ENCODE data around the gene IGFBP1.

IGFBP1 gene

DNA sequence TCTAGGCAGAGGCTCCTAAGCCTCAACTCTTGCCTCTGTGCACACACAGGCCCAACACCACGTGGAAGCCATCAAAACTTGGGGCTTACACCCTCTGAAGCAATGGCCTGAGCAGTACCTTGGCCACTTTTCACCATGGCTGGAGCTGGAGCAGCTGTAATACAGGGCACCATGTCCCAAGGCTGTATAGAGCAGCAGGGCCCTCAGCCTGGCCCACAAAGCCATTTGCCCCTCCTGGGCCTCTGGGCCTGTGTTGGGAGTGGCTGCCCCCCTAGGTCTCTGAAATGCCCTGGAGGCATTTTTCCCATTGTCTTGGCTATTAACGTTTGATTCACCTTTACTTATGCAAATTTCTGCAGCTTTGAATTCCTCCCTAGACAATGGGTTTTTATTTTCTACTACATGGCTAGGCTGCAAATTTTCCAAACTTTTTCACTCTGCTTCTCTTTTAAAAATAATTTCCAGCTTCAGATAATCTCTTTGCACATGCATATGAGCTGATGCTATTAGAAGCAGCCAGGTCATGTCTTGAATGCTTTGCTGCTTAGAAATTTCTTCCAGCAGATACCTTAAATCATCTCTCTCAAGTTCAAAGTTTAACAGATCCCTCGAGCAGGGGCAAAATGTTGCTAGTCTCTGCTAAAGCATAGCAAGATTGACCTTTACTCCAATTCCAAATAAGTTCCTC is 9.7 kb upstream of the IGFBP1 start:
- no peak overlapping the region for H3K27ac ChIP-seq
- TF ChIP-seq ZFX (IDR thresholded peaks at IDR 0.05), result no peak
- TF ChIP-seq, protein P1, sequence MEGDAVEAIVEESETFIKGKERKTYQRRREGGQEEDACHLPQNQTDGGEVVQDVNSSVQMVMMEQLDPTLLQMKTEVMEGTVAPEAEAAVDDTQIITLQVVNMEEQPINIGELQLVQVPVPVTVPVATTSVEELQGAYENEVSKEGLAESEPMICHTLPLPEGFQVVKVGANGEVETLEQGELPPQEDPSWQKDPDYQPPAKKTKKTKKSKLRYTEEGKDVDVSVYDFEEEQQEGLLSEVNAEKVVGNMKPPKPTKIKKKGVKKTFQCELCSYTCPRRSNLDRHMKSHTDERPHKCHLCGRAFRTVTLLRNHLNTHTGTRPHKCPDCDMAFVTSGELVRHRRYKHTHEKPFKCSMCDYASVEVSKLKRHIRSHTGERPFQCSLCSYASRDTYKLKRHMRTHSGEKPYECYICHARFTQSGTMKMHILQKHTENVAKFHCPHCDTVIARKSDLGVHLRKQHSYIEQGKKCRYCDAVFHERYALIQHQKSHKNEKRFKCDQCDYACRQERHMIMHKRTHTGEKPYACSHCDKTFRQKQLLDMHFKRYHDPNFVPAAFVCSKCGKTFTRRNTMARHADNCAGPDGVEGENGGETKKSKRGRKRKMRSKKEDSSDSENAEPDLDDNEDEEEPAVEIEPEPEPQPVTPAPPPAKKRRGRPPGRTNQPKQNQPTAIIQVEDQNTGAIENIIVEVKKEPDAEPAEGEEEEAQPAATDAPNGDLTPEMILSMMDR (conservative IDR thresholded peaks at IDR 0.05), result no peak

DNA sequence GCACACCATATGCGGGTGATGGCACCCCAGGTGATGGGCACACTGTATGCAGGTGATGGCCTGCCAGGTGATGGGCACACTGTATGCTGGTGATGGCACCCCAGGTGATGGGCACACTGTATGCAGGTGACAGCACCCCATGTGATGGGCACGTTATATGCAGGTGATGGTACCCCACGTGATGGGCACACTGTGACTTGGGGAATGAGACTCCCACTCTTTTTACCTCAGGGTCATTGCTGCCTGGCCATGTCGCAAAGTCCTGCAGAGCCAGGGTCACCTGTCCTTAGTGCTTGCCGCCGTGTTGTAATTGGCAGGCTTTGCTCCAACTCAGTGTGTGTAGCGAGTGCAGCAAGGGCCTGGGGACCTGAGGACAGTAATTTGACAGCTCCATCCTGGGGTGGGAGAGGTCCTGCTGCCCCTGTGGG is 7.8 kb upstream of the IGFBP1 start:
- no peak for TF ChIP-seq ZFX (IDR thresholded peaks at IDR 0.05)
- TF ChIP-seq, protein P1 (conservative IDR thresholded peaks at IDR 0.05), result no peak
- H3K27ac ChIP-seq, result no peak overlapping the region

DNA sequence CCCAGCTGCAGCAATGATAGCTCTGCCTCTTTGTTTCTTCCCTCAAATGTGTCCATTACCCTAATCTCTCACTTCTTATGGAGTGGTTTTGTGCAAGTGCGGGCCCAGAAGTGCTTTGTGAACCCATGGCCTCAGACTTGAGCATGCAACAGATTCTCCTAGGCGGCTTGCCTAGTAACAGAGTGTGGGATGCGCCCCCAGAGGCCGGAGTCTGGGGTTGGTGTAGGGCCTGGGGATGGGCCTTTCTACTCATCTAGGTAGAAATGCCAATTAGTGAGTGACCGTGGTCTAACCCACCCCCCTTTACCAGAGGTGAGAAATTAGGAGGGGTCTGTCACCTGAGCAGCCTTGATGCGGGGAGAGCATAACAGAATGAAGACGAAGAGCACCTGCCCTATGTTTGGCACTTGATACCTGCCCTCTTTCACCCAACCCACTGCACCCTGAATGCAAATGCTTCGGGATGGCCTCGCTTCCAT is 7.0 kb upstream of the IGFBP1 start:
- TF ChIP-seq, protein P1 (conservative IDR thresholded peaks at IDR 0.05), result no peak
- TF ChIP-seq ZFX (IDR thresholded peaks at IDR 0.05), result no peak
- H3K27ac ChIP-seq, result no peak overlapping the region

DNA sequence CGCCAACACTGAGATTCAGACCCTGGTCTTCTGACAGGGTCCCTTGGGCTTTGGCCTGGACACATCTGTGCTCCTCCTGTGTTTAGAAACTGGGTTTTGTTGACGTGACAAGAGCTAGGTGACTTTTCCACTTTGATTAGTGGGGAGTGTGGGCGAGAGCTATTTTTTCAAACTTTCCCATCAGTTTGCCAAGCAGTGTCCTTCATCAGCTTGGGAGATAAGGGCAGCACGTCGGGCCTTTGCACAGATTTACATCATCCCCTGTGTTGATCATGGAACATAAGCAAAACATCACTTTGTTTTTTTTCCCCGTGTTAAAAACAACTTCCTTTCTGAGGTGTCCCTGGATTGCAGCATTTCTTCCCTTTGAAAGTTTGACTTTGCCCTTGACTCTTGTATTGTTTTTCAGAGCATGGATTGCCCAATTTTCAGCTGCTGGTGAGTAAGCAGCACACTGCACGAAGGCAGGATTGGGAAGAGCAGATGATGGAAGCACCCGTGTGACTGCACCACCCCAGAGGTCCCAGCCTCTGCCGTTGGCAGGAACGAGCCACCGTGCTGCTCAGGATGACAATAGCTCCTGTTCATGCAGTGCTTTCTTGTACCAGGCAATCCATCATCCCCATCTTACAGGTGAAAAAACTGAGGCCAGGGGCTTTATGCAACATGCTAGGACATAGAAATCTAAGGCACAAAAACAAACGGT is 6.4 kb upstream of the IGFBP1 start:
- TF ChIP-seq, protein P1 (conservative IDR thresholded peaks at IDR 0.05), result no peak

DNA sequence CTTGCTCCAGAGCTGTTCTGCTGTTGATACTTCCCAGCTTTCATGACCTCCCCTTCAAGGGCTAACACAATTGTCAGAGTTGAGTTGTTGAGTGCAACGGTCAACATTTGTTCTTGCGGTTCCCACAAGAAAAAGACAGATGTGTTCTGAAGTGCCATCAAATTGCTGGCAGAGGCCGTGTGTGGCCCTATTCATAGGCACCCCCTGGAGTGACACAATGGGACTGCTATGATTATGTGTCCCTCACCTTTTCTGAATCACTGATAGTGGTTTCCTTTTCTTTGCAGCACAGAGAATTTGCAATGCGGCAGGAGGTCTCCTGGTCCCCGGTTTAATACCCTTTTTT is 5.8 kb upstream of the IGFBP1 start:
- no peak for TF ChIP-seq ZFX (IDR thresholded peaks at IDR 0.05)
- TF ChIP-seq, protein P1 (conservative IDR thresholded peaks at IDR 0.05), result no peak
- no peak overlapping the region for H3K27ac ChIP-seq

More for the DNA sequence above, 6.4 kb upstream of the IGFBP1 start:
- no peak overlapping the region for H3K27ac ChIP-seq

DNA sequence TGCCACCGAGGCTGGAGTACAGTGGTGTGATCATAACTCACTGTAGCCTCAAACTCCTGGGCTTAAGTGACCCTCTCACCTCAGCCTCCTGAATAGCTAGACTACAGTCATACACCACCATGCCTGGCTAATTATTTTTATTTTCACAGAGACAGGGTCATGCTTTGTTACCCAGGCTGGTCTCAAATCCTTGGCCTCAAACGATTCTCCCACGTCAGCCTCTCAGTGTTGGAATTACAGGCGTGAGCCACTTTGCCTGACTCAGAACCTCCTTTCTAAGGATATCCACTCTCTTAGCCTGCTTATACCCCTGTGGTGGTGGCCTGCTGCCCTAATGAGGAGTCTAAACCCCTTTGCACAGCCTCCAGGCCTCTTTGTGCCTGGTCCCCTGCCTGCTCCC is 4.2 kb upstream of the IGFBP1 start:
- H3K27ac ChIP-seq, result no peak overlapping the region
- TF ChIP-seq, protein P1 (conservative IDR thresholded peaks at IDR 0.05), result no peak
- no peak for TF ChIP-seq ZFX (IDR thresholded peaks at IDR 0.05)

DNA sequence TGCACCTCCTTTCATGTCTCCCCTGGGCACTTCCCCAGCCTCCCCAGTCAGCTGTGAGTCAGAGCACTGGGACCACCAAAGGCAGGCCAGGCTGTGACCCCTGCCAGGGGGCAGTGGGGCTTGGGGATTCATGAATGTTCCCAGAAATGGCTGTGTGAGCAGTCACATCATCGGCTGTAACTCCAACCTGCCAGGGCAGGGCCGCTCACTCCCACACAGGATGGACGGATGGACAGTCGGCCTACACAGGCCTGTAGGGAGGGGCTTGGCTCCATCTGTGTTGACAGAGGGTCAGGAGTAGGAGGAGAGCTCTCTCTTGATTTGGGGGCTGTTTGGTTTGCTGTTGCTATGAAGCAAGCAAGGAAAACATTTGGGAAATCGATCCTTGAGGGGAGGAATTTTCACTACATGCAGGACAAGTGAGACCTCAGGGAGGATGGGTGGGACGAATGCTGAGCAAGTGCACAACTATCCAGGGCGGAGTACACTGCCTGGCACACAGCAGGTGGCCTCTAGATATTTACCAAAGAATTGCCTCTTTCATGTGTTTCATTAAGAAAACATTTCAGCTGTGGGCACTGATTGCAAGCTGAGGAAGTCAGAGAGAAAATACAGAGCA is 2.9 kb upstream of the IGFBP1 start:
- H3K27ac ChIP-seq, result no peak overlapping the region
- TF ChIP-seq, protein P1 (conservative IDR thresholded peaks at IDR 0.05), result no peak
- TF ChIP-seq ZFX (IDR thresholded peaks at IDR 0.05), result no peak

All from C4-2B (cell line).